SK-N-SH (cell line): ENCODE measurements around the gene SHB. TPM values are rescaled to one million over a fixed set of nuclear protein-coding genes. Genes with fewer than 3 reads are reported as not detected.

Experiments used
- CTCF ChIA-PET: fragments of 300-600, 350-600 bp; formaldehyde crosslinking; extraction: SDS; loops from one replicate; lab custom pipeline; 2021; lab: Yijun Ruan, JAX
- POLR2A ChIA-PET: fragments of 350-600 bp; sonication (Branson Sonifier 250); formaldehyde crosslinking; extraction: SDS; loops from one replicate; lab custom pipeline; 2020; ENCODE audit warnings: antibody characterized with exemption, inconsistent platforms; lab: Yijun Ruan, JAX
- DNase-seq: peaks from one replicate; pipeline ENCODE4 v3.0.0; 2012
- H2AFZ ChIP-seq: fragments of 200-600 bp; sonication (generic); 2 replicates; pipeline ENCODE4 v1.8.1; 2016; ENCODE audit warnings: antibody characterized with exemption, mild to moderate bottlenecking, low read depth
- H3F3A ChIP-seq: fragments of 200-600 bp; sonication (generic); replicated peaks from 2 replicates; pipeline ENCODE3; 2016; ENCODE audit warnings: antibody characterized with exemption, mild to moderate bottlenecking; ENCODE audit not compliant: insufficient read depth
- H3K27ac ChIP-seq, 2 experiments: fragments of 200-500 bp in 1 of 2; fragments of 200-600 bp in 1 of 2; sonication (Bioruptor generic) in 1 of 2; sonication (generic), shearing (Covaris generic) in 1 of 2; 2 replicates each; pipeline versions ENCODE4 v1.5.1 to v1.6.1; 2014 to 2016; ENCODE audit warnings: low read depth in 2 of 2, inconsistent platforms in 1 of 2, low read length in 1 of 2, mild to moderate bottlenecking in 1 of 2, mixed read lengths in 1 of 2
- H3K27me3 ChIP-seq: fragments of 200-600 bp; sonication (generic), shearing (Covaris generic); 2 replicates; pipeline ENCODE4 v1.6.1; 2016; ENCODE audit warnings: mixed run types; ENCODE audit not compliant: insufficient read depth
- H3K36me3 ChIP-seq, 2 experiments: fragments of 200-500 bp in 1 of 2; fragments of 200-600 bp in 1 of 2; sonication (Bioruptor generic) in 1 of 2; sonication (generic) in 1 of 2; replicated peaks in 1 of 2; 2 replicates each; pipeline versions ENCODE3 to v1.5.1; 2014 to 2016; ENCODE audit warnings: low read length in 1 of 2, mild to moderate bottlenecking in 1 of 2; ENCODE audit not compliant: insufficient read depth in 2 of 2, control insufficient read depth in 1 of 2
- H3K4me1 ChIP-seq, 2 experiments: fragments of 200-500 bp in 1 of 2; fragments of 200-600 bp in 1 of 2; sonication (Bioruptor generic) in 1 of 2; sonication (generic), shearing (Covaris generic) in 1 of 2; 2 replicates each; pipeline versions ENCODE4 v1.5.1 to v1.6.1; 2014 to 2016; ENCODE audit warnings: low read depth in 1 of 2, low read length in 1 of 2, mixed run types in 1 of 2; ENCODE audit not compliant: insufficient read depth in 2 of 2, control insufficient read depth in 1 of 2
- H3K4me2 ChIP-seq: fragments of 200-600 bp; sonication (generic), shearing (Covaris generic); 2 replicates; pipeline ENCODE4 v1.6.1; 2017; ENCODE audit warnings: mixed run types
- H3K4me3 ChIP-seq, 2 experiments: fragments of 200-500 bp in 1 of 2; fragments of 200-600 bp in 1 of 2; sonication (Bioruptor generic) in 1 of 2; sonication (generic), shearing (Covaris generic) in 1 of 2; 2 replicates each; pipeline versions ENCODE4 v1.5.1 to v1.8.1; 2014 to 2016; ENCODE audit warnings: low read depth in 2 of 2, inconsistent platforms in 1 of 2, low read length in 1 of 2, mild to moderate bottlenecking in 1 of 2, mixed read lengths in 1 of 2, moderate library complexity in 1 of 2
- H3K79me2 ChIP-seq: fragments of 200-600 bp; sonication (generic); 2 replicates; pipeline ENCODE4 v1.8.1; 2017; ENCODE audit warnings: mild to moderate bottlenecking; ENCODE audit not compliant: insufficient read depth
- H3K9ac ChIP-seq: fragments of 200-600 bp; sonication (generic); 2 replicates; pipeline ENCODE4 v1.6.1; 2017; ENCODE audit warnings: mixed run types
- H3K9me2 ChIP-seq: fragments of 200-600 bp; sonication (generic); 2 replicates; pipeline ENCODE4 v1.6.1; 2017; ENCODE audit warnings: mixed run types
- H3K9me3 ChIP-seq: fragments of 200-600 bp; sonication (generic); 2 replicates; pipeline ENCODE4 v1.6.1; 2017; ENCODE audit warnings: mixed run types, mild to moderate bottlenecking, moderate library complexity
- H4K20me1 ChIP-seq: fragments of 200-600 bp; sonication (generic); 2 replicates; pipeline ENCODE4 v1.6.1; 2017; ENCODE audit warnings: mild to moderate bottlenecking, mixed run types; ENCODE audit not compliant: insufficient read depth
- EZH2phosphoT487 ChIP-seq: fragments of 200-600 bp; sonication (generic); IDR thresholded peaks from 2 replicates; pipeline ENCODE4 v1.6.1; 2017; ENCODE audit warnings: low read depth, mixed run types, mild to moderate bottlenecking, antibody characterized with exemption, moderate library complexity, borderline replicate concordance
- FOSL2 ChIP-seq: IDR thresholded peaks from 2 replicates; pipeline ENCODE4 v1.4.0; 2012; ENCODE audit warnings: low read depth, mild to moderate bottlenecking, moderate library complexity, borderline replicate concordance
- FOXJ3 ChIP-seq: sonication (generic); formaldehyde crosslinking; IDR thresholded peaks from 2 replicates; pipeline ENCODE4 v1.5.1; 2020; ENCODE audit warnings: mild to moderate bottlenecking, missing genetic modification reagents
- FOXM1 ChIP-seq: IDR thresholded peaks from 2 replicates; pipeline ENCODE4 v1.4.0; 2012; ENCODE audit warnings: low read depth, mild to moderate bottlenecking
- GABPA ChIP-seq: IDR thresholded peaks from 2 replicates; pipeline ENCODE4 v1.4.0; 2012; ENCODE audit warnings: low read depth, mild to moderate bottlenecking
- IRF3 ChIP-seq: fragments of 150-350 bp; IDR thresholded peaks from 2 replicates; pipeline ENCODE4 v1.6.1; 2016; ENCODE audit warnings: mild to moderate bottlenecking, low read depth, low read length
- JUND ChIP-seq: IDR thresholded peaks from 2 replicates; pipeline ENCODE4 v1.4.0; 2012
- PBX3 ChIP-seq: IDR thresholded peaks from 2 replicates; pipeline ENCODE4; 2012
- RAD21 ChIP-seq: IDR thresholded peaks from 2 replicates; pipeline ENCODE4 v1.6.1; 2012; ENCODE audit warnings: mild to moderate bottlenecking, low read length
- REST ChIP-seq: IDR thresholded peaks from 2 replicates; pipeline ENCODE4 v1.6.1; 2012; ENCODE audit warnings: mild to moderate bottlenecking, low read depth, low read length, moderate library complexity
- RXRA ChIP-seq: IDR thresholded peaks from 2 replicates; pipeline ENCODE4 v1.4.0; 2012; ENCODE audit warnings: low read depth, mild to moderate bottlenecking, borderline replicate concordance
- SIN3A ChIP-seq: IDR thresholded peaks from 2 replicates; pipeline ENCODE4 v1.6.1; 2012; ENCODE audit warnings: low read depth, mild to moderate bottlenecking, low read length, moderate library complexity, borderline replicate concordance
- SMC3 ChIP-seq: IDR thresholded peaks from 2 replicates; pipeline ENCODE4 v1.6.1; 2012; ENCODE audit warnings: low read depth, low read length, improper control_type of control experiment
- TAF1 ChIP-seq: IDR thresholded peaks from 2 replicates; pipeline ENCODE4 v1.6.1; 2012; ENCODE audit warnings: low read depth, mild to moderate bottlenecking, low read length, moderate library complexity, borderline replicate concordance
- TCF12 ChIP-seq: IDR thresholded peaks from 2 replicates; pipeline ENCODE4 v1.4.0; 2012
- TEAD4 ChIP-seq: IDR thresholded peaks from 2 replicates; pipeline ENCODE4 v1.4.0; 2012; ENCODE audit warnings: mild to moderate bottlenecking, borderline replicate concordance; ENCODE audit not compliant: insufficient read depth
- YY1 ChIP-seq: IDR thresholded peaks from 2 replicates; pipeline ENCODE4 v1.4.0; 2012; ENCODE audit warnings: low read depth, mild to moderate bottlenecking
- WGBS: methylation state at CpG from one replicate; pipeline ENCODE4 v1.1.6; 2017; ENCODE audit warnings: low lambda C conversion rate; 5-methylcytosine and 5-hydroxymethylcytosine counted together
- polyA plus RNA-seq, 3 experiments: library from polyadenylated mRNA; depleted of rRNA; stranded (reverse); fragments of >200 nt; gene quantifications; 2 replicates each; pipeline ENCODE4 v1.2.3, GENCODE V29; 2012

SHB gene
- polyA plus RNA-seq, 1 of the 3 experiments (the other 2 are of a cell fraction) = 26.0 TPM

GRCh38 chr9:38090170-38090569 is 21.1 kb upstream of the SHB start:
- DNase-seq = no peak
- no peak overlapping the region for H3K4me2 ChIP-seq
- no peaks in the 10 kb centered on the region for H3K27me3 ChIP-seq
- H3F3A ChIP-seq = no peaks in the 10 kb centered on the region
- CTCF ChIA-PET = interaction anchor here (1.1 to 6.0 kb wide), 3 partner anchors 11 to 273 kb away, joined by 3 to 68 read pairs (median 4); no protein-coding TSS in a partner anchor
- no peaks in the 10 kb centered on the region for H3K79me2 ChIP-seq
- WGBS = 78% methylated on average over 9 of the region's 9 CpGs
- H3K9me2 ChIP-seq = no peaks in the 10 kb centered on the region
- H3K36me3 ChIP-seq = no peaks in the 10 kb centered on the region
- TF ChIP-seq FOXM1 (no peak), EZH2phosphoT487 (no peak), RXRA (no peak), FOSL2 (no peak), GABPA (no peak), SMC3 (no peak), YY1 (no peak), RAD21 (no peak), SIN3A (no peak), REST (no peak), IRF3 (no peak), TAF1 (no peak), JUND (no peak), PBX3 (no peak), TEAD4 (no peak), TCF12 (no peak), FOXJ3 (no peak)
- no peak overlapping the region for H3K27ac ChIP-seq
- no peak overlapping the region for H3K4me3 ChIP-seq
- H2AFZ ChIP-seq = no peak overlapping the region
- H3K9ac ChIP-seq = no peak overlapping the region
- H4K20me1 ChIP-seq = no peaks in the 10 kb centered on the region
- no peaks in the 10 kb centered on the region for H3K9me3 ChIP-seq
- peaks cover 0 to 10% of the 10 kb centered on the region in 2 experiments; a peak in 1 of 4 replicates for H3K4me1 ChIP-seq
- POLR2A ChIA-PET = interaction anchor here (0.7 kb wide), 1 partner anchor 74 kb away, joined by 3 read pairs; no protein-coding TSS in a partner anchor
